Renal cortex interstitium (tissue), 11 donors: ENCODE results near the gene WNT7A. TPM values are rescaled to one million over a fixed set of nuclear protein-coding genes. Genes with fewer than 3 reads are reported as not detected.

Experiments used
- DNase-seq, 11 donors: peaks; one replicate each; pipeline ENCODE4 v3.0.0-alpha.2; 2013; ENCODE audit warnings: low read depth in 9 of 11, low spot score in 4 of 11; ENCODE audit errors: extremely low read depth in 1 of 11
- polyA plus RNA-seq, 3 donors: library from polyadenylated mRNA; unstranded; fragments of 120-200 nt; gene quantifications; one replicate each; pipeline ENCODE4 v1.2.1, GENCODE V29; 2013; ENCODE audit not compliant: insufficient read length in 3 of 3

WNT7A gene
- polyA plus RNA-seq, 3 donors: 0.06 to 0.07 TPM; not detected in 1

DNA sequence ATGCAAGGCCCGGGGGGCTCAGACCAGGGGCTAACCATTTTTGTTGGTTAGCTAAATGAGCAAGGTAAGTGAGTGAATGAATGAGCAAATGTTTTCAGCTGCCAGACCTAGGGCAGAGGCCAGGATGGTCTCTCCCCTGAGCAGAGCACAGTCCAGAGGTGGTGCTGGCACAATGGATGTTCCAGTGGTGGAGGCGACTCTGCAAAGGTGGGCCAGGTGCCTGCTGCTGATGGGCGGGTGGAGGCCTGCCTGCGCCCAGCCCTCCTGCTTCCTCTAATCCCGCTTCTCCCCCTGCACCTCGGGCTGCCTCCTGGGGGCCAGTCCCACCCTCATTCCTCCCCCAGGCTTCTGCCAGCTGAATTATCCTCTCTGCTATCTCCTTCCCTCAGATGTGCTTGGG, 112.8 kb downstream of the WNT7A start:
- no peak for DNase-seq

Other genes starting within 250 kb of the WNT7A start
- gene CHCHD4, start 244.8 kb upstream of the WNT7A start, polyA plus RNA-seq: 10 to 100 TPM; 16.3 to 20.9 (median 19.7) TPM
- gene TMEM43, start 245.0 kb upstream of the WNT7A start, polyA plus RNA-seq: 10 to 100 TPM; 53.7 to 60.6 (median 56.0) TPM